Stimulated activated naive CD8-positive, alpha-beta T cell treated with anti-CD3 and anti-CD28 coated beads, Interleukin-15, amount 100 ng/mL, for 72 hours (primary cell): ENCODE measurements around the gene TMEM175.

ENCODE experiments used
- ATAC-seq: fragments of 150-1000 bp; cut with Tn5 transposase; 2 replicates; pipeline ENCODE4 v1.10.0; 2021; ENCODE audit warnings: mild to moderate bottlenecking, moderate library complexity
- DNase-seq, 2 donors: peaks; one replicate each; pipeline ENCODE4 v3.0.0; 2021 to 2022
- H3K27ac Mint-ChIP-seq, 2 donors: one replicate each; pipeline ENCODE4 v1.8.0; 2022; ENCODE audit warnings: mild to moderate bottlenecking in 2 of 2, mixed read lengths in 2 of 2, moderate library complexity in 2 of 2
- H3K27me3 Mint-ChIP-seq: one replicate; pipeline ENCODE4 v1.8.0; 2022; ENCODE audit warnings: mixed read lengths
- H3K4me1 Mint-ChIP-seq: one replicate; pipeline ENCODE4 v1.8.0; 2022; ENCODE audit warnings: mild to moderate bottlenecking, mixed read lengths
- H3K4me3 Mint-ChIP-seq, 2 donors: one replicate each; pipeline ENCODE4 v1.8.0; 2022; ENCODE audit warnings: mild to moderate bottlenecking in 2 of 2, mixed read lengths in 2 of 2, moderate library complexity in 1 of 2
- H3K9me3 Mint-ChIP-seq, 2 donors: one replicate each; pipeline ENCODE4 v1.8.0; 2022; ENCODE audit warnings: mixed read lengths in 2 of 2

Gene TMEM175

DNA sequence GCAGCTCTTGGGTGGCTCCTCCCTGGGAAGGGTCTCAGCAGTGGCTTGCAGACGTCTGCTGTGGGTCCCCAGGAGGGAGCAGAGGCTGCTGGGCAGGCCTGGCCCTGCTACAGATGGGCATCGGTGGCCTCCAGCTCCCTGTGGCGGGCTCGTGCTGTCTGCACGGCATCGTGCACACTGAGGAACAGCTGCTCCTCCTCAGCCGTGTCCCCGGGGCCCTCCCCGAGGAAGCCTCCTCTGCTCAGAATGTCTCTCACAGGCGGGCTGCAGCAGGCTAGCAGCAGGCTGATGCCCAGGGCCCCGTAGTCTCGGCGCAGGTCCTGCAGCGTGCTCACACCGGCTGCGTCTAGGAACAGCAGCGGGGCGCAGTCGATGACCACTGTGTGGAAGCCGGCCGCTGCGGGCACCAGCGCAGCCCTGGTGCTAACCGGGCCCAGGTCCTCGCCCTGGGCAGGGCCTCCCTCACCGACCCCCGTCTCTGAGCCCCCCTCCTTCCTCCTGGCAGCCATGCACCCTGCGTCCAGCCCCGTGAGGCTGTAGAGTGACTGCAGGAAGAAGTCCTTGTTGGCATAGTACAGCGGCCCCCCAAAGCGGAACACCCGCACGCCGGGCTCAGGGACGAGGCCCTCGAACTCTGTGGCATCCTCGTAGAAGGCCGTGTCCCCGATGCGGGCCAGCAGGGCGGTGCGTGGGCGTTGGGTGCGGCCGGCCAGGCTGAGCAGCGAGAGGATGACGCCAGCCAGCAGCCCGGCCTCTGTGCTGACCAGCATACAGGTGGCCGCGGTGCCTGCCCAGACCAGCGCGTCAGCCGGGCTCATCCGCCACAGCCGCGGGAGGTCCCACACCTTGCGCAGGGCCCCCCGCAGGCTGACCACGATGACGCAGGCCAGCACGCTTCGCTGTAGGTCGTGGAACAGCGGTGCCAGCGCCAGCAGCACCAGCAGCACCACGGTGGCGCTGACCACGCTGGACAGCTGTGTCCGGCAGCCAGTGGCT lies 56.8 kb downstream of the TMEM175 start:
- no peak overlapping the region for H3K27ac Mint-ChIP-seq
- DNase-seq, result no peak
- H3K27me3 Mint-ChIP-seq, result no peaks in the 10 kb centered on the region
- H3K4me3 Mint-ChIP-seq, result no peak overlapping the region
- no peak for ATAC-seq
- peaks cover 29% of the 10 kb centered on the region for H3K4me1 Mint-ChIP-seq
- no peaks in the 10 kb centered on the region for H3K9me3 Mint-ChIP-seq

GRCh38 chr4:989722-990471 lies 57.6 kb downstream of the TMEM175 start:
- H3K27ac Mint-ChIP-seq, result no peak overlapping the region
- no peaks in the 10 kb centered on the region for H3K9me3 Mint-ChIP-seq
- H3K27me3 Mint-ChIP-seq, result no peaks in the 10 kb centered on the region
- ATAC-seq (no peak), DNase-seq (no peak)
- peaks cover 27% of the 10 kb centered on the region for H3K4me1 Mint-ChIP-seq
- H3K4me3 Mint-ChIP-seq, result no peak overlapping the region

GRCh38 chr4:990746-991367 lies 58.6 kb downstream of the TMEM175 start:
- peaks cover 17% of the 10 kb centered on the region for H3K4me1 Mint-ChIP-seq
- DNase-seq, result no peak
- H3K27ac Mint-ChIP-seq, result no peak overlapping the region
- H3K9me3 Mint-ChIP-seq, result no peaks in the 10 kb centered on the region
- peaks cover 6% of the 10 kb centered on the region for H3K27me3 Mint-ChIP-seq
- ATAC-seq, result no peak
- H3K4me3 Mint-ChIP-seq, result no peak overlapping the region

DNA sequence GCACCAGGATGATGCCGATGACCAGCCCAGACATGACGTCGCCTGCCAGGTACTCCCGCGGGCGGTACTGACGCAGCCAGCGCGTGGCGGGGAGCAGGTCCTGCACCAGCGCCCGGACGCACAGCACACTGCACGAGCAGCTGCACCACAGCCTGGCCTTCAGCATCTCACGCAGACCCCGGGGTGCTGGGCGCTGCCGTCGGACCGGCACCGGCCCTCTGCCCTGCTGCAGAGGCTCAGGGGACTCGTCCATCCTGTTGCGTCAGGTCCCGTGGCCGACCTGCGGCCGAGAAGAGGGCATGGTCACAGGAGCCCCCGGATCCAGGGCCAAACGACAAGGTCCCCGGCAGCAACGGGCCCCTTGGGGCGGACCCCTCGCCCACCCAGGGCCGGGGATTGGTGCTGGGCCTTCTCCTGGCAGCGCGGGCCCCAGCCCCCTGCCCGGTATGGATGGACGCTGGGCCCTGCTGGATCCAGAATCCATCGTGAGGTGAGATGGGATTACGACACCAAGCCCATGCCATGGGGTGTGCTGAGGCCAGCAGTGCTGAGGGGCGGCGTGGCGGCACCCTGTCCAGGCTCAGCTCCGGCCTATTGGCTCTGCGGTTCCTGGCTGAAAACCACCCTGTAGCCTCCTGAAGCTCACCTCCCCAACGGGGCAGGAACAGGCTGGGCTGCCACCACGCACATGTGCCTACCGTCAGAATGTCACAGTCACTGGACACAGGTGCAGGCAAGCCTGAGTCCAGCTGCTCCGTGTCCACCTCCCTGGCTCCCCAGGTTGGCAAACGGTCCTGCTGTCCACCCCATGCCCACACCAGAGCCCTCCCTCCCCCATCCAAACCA lies 59.4 kb downstream of the TMEM175 start:
- no peaks in the 10 kb centered on the region for H3K9me3 Mint-ChIP-seq
- H3K4me1 Mint-ChIP-seq, result peaks cover 15% of the 10 kb centered on the region
- no peak overlapping the region for H3K4me3 Mint-ChIP-seq
- no peak for ATAC-seq
- H3K27ac Mint-ChIP-seq, result no peak overlapping the region
- DNase-seq, result no peak
- H3K27me3 Mint-ChIP-seq, result peaks cover 14% of the 10 kb centered on the region

GRCh38 chr4:992297-993110 lies 60.2 kb downstream of the TMEM175 start:
- DNase-seq, result no peak
- Mint-ChIP-seq H3K9me3 (no peaks in the 10 kb centered on the region), H3K4me1 (peaks cover 17% of the 10 kb centered on the region), H3K4me3 (no peak overlapping the region), H3K27me3 (peaks cover 21% of the 10 kb centered on the region), H3K27ac (peak overlapping the region in 1 of 2 donors; percentile 34)
- ATAC-seq, result no peak

DNA sequence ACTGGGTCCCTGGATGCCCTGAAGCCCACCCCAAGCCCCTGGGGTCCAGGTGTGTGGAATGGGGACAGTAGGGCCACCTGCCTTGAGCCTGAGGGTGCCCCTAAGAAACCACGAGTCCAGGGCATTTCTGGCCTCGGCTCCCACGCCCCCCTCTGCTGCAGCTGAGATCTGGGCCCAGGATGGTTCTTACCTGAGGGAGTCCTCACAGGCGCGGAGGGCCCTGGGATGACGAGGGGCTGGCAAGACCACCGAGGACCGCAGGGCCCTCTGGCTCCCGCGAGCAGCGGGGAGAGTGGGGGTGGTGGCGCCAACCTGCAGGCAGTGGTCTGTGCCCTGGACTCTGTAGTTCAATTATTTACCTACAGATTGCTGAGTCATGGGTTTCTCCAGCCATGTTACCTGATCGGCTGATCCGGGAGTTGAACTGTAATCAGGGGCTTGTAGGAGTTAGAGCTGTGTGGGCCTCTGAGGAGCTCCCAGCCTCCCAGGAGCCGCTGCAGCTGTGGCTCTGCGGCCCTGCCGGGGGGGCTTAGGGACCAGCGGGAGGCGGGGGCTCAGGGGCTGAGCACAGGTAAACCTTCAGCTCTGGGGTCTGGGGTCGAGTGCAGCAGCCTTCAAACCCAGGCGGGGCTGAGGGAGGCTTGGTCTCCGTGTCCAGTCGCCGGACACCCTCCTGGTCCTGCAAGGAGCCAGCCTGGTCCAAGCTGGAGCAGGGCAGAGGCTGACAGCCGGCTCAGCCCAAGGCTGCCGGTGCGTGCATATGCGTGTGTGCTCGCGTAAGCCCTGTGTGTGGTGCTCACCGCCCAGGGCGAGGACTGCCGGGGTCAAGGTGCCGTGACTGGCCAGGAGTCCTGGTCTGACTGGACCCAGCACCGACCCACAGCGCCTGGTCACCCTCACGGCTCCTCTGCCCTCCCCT lies 61.1 kb downstream of the TMEM175 start, which contains the start of gene SLC26A1:
Gene SLC26A1, minus strand, starts transcription at position 294 of the 919 bp plus-strand sequence. CDS start 1,701 bp downstream, outside the sequence.
- Mint-ChIP-seq H3K9me3 (no peaks in the 10 kb centered on the region), H3K4me1 (peaks cover 15% of the 10 kb centered on the region), H3K27ac (peak within 1 kb of the TSS in 1 of 2 donors; percentile 34), H3K27me3 (peaks cover 29% of the 10 kb centered on the region), H3K4me3 (no peak within 1 kb of the TSS)
- ATAC-seq, result no peak
- DNase-seq, result no peak

DNA sequence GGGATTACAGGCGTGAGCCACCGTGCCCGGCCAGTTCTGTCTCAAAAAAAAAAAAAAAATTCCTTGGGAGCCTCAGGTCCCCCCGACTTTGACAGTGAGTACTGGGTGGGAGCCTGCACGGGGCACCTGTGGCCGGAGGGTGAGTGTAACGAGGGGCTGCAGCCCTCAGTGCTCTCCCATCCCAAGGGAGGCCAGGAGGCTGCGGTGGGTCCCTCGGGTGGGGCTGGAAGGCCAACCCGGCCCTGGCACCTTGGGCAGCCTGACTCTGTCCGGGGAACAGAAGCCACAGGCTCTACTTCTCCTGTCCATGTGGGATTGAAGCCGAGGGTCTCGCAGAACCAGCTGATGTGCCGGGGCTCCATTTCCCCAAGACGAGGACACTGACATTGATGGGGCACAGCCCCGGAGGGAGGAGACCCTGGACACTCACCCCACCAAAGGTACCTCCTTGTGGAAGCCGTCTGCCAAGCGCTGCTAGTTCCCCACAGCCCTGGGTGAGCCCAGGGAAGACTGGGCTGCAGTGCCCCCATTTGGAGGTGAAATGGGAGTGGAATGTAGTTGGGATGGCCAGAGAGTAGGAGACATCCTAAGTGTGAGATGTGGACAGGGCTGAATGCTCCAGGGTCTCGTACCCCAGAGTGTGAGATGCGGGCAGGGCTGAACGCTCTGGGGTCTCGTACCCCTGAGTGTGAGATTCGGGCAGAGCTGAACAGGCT lies 63.2 kb downstream of the TMEM175 start:
- Mint-ChIP-seq H3K4me3 (no peak overlapping the region), H3K9me3 (no peaks in the 10 kb centered on the region), H3K4me1 (peaks cover 21% of the 10 kb centered on the region), H3K27ac (no peak overlapping the region), H3K27me3 (peaks cover 50% of the 10 kb centered on the region)
- ATAC-seq, result no peak
- DNase-seq, result no peak

DNA sequence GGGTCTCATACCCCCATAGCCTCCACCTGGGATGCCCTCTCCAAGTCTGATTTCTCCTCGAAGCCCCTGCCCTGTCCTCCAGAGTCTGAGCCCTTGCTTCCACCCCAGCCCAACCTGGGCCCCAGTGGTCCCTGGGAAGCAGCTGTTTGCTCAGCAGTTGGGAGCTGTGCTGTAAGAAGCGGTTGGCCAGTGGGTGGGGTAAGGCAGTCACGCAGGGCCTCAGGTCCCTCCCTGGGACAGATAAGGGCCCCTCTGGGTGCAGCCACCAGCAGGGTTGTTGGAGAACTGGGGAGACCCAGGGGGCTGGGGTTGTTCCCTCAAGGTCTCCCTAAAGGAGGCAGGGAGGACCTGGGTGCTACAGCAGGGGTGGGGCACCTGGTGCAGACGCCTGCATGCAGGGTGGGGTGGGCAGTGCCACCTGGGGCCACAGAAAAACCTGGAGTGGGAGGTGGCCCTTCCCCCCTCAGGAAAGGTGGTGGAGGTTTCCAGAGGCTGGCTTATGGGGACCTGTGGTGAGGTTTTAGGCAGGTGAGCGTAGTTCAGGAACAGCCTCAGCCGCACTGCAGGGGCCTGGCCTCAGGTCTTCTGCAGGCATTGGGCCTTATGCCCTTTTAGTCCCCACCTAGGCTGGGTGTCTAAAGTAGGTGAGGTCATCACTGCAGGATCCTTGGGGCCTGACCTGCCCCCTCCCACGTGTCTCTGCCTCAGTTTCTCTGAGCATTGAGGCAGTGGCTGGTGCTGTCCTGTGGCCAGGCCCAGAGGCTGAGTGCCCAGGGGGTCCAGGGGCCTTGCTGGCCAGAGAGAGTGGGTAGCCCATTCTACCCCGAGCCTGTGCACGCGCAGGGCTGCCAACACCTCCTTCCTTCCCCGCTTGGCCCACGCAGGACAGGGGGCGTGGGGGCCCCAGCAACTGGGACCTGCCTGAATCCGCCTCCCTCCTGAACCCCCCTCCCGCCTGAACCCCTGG lies 64.1 kb downstream of the TMEM175 start:
- Mint-ChIP-seq H3K27ac (no peak overlapping the region), H3K4me1 (peaks cover 21% of the 10 kb centered on the region), H3K27me3 (peaks cover 58% of the 10 kb centered on the region), H3K9me3 (no peaks in the 10 kb centered on the region), H3K4me3 (peak overlapping the region in 1 of 2 donors; percentile 46)
- DNase-seq (no peak), ATAC-seq (no peak)

- peak; percentile 8 for ATAC-seq
- Mint-ChIP-seq H3K27ac (no peak overlapping the region), H3K9me3 (no peaks in the 10 kb centered on the region)
These were observed 64.7 kb downstream of the TMEM175 start for GRCh38 chr4:996997-997374.

DNA sequence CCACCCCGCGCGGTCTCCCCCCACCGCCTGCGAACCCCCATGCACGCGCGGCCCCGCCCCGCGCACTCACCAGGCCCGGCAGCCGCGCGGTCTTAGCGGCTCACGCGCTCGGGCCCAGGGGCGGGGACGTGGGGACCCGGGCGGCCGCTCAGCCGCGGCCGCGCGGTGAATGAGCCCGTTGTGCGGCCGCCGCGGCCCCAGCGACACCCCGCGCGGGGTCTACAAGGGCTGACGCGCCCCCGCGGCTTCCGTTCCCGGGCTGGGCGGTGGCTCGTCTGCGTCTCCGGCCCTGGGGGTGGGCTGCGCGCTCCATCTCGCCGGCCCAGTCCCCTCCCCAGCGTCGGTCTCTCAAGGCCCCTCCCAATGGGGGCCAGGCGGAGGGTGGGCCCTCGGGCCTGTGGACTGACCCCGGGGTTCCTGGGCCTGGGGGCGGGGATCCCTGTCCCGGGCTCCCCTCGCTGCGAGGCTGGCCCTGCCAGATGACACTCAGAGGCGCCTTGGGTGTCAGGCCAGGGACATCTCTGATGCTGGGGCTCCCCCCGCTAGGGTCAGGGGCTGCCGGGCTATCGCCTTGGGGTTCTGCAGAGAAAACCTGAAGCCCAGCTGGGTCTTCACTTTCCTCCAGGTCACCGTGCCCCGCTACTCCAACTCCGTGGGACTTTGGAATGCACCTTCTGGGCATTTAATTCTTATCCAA lies 65.3 kb downstream of the TMEM175 start:
- H3K27ac Mint-ChIP-seq, result no peak overlapping the region
- ATAC-seq (peak; percentile 40), DNase-seq (no peak)
- peak overlapping the region in 1 of 2 donors; percentile 41 for H3K4me3 Mint-ChIP-seq
- H3K27me3 Mint-ChIP-seq, result peaks cover 70% of the 10 kb centered on the region
- peaks cover 21% of the 10 kb centered on the region for H3K4me1 Mint-ChIP-seq
- no peaks in the 10 kb centered on the region for H3K9me3 Mint-ChIP-seq

More at GRCh38 chr4:996997-997374, 64.7 kb downstream of the TMEM175 start:
- no peak for DNase-seq
- H3K27me3 Mint-ChIP-seq, result peaks cover 65% of the 10 kb centered on the region
- peaks cover 21% of the 10 kb centered on the region for H3K4me1 Mint-ChIP-seq
- peak overlapping the region in 1 of 2 donors; percentile 46 for H3K4me3 Mint-ChIP-seq

DNA sequence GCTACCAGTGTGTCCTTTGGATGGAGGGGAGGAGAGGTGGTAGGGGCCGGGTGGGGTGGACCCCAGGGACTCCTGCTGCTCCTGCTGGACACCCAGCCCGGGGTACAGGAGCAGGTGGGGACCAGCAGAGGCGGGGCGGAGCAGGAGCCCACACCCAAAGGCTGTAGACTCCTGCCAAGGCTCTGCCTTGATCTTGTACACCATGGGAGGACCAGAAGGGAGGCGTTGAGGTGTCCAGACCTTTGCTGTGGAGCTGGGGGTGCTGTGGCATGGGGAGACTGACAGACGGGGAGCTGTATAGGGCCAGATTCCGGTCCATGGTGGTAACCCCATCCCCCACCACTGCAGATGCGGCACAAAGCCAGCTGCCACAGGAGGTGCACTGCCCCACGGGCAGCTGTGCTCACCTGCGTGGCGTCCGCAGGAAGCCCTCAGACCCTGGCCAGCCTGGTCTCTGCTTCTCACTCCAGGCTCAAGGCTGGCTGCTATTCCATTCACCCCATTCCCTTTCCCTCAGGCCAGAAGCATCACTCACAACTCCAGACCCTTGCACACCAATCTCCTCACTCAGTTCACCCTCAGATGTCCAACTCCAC lies 65.9 kb downstream of the TMEM175 start:
- ATAC-seq, result no peak
- Mint-ChIP-seq H3K4me3 (peak overlapping the region; percentile 41 to 54), H3K4me1 (peaks cover 21% of the 10 kb centered on the region), H3K27me3 (peaks cover 72% of the 10 kb centered on the region), H3K27ac (no peak overlapping the region), H3K9me3 (no peaks in the 10 kb centered on the region)
- no peak for DNase-seq
